ENCODE results near the gene LCN15.
"Not testable (repeated sequence)": the region's sequence is repeated elsewhere in the genome, so short reads cannot be mapped to it uniquely, and the experiment has no call there.

Gene LCN15

GRCh38 chr9:136722093-136722968, 42.0 kb downstream of the LCN15 start:
- DNase-seq (ENCODE audit: low read depth): no peak

DNA sequence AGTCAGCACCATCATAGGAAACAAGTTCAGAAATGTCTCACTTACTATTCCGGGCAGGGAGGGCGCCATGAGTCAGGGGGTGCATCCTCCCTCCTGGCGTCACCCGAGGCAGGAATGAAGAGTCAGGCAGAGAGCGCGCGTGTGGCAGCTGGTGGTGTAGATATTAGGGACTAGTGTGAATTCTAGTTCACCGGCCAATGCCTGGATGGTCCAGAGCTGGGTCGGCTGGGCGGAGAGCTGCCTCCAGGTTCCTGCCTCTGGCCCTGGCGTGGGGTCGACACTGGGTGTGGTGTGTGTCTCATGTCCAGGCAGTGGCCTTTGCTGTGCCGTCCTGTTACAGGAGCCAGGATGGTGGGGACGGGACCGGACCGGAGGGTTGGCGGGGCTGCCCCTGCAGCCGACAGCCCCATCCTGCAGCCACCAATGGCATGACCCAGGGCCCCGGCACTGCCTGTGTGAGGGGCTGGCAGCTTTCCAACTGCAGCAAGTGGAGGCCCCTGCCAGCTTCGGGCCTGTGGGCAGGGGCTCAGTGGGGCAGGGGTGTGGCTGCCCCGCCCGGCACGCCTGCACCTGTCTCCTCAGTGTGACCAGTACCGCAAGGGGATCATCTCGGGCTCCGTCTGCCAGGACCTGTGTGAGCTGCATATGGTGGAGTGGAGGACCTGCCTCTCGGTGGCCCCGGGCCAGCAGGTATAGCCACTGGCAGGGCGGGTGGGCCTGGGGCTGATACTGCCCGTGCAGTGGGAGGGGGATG, 42.8 kb downstream of the LCN15 start:
- no peak for DNase-seq (ENCODE audit: low read depth)

- no peak for DNase-seq (ENCODE audit: low read depth)
These were observed 43.4 kb downstream of the LCN15 start for GRCh38 chr9:136720898-136721338.

DNA sequence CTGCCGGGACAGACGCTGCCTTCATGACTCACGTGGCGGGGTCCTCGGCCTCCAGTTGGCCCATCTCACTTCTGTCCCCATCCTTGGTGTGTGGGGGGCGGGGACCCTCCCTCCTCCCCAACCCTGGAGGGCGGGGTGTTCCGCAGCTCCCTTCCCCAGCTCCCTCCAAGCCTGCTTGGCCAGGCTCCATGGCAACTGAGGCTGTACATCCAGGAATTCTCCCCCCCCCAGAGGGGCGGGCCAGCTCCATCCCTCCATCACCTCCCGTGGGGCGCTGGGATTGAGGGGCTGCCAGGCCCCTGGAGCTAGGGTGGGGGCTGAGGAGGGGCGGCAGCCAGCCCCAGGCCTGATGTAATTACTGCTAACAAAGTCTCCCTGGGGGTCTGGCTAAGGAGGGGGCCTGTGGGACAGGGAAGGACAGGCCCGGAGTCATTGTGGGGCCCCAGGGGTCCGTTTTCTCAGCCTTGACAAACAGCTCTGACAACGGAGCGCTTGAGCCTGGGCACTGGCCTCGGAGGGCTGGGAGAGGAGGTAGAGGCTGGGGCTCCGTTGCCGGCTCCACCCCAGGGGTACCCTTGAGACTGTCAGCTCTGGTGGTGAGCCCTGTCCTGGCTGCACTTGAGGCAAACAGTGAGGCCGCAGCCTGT, 43.9 kb downstream of the LCN15 start:
- no peak for DNase-seq (ENCODE audit: low read depth)

DNA sequence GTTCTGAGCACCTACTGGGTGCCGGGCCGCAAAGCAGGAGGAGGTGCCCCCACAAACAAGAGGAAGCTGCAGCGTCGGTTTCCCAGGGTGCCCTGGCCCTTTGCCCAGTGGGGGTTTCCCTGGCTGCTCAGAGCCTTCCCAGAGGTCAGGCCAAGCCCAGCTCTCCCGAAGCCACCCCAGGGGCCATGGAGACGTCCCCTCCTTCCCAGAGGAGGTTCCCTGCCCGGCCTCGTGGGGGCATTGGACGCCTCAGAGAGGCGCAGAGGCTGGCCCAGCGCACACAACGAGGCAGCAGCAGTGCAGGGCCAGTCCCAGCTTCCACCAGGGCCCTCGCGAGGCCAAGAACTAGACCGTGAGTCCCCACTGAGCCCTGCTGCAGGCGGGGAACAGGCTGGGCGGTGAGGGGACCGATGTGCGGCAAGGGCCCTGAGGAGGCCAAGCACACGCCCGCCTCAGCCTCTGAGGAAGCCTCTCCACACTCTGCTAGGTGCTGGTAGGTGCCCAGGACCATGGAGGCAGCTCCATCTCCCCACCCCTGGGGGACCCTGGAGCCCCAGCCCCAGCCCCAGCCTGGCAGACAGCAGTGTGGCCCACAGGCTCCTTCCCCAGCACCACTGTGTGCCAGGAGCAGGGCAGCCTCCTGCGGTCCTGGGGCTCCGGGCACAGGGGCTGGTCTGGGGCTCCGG, 45.0 kb downstream of the LCN15 start:
- DNase-seq (ENCODE audit: low read depth): no peak

DNA sequence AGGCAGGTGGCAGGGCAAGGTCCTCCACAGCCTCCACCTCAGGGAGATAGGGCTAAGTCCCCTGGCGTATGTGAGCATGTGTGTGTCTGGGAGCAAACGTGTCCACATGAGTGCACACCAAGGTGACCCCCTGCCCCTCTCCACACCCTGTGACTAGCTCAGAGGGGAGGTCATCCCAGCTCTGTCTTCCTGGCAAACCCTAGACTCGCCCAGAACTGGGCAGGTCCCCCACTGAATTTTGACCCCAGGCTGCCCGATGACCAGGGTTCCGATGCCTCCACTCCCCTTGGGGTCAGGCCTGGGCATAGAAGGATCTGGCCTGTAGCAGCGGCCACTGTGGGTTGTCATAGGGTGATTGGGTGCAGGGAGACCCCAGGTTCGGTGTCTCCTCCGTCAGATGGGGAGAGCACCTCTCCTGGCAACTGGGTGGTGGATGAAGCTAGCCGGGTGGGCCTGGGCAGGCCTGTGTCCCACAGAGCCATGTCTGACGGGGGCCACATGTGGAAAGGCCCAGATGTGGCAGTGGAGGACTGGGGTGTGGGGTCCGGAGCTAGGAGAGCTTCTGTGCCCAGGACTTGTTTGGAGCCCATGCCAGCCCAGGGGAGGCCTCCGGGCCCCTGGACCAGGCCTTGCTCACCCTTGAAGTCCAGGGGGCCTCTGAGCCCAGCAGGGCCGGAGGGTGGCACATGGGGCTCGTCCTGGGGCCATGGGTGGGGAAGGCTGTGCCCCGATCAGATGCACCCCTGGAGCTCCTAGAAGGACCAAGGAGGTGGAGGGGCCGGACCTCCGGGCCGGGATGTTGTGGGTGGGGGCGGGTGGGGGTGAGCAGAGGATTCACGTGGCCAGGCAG, 45.7 kb downstream of the LCN15 start:
- DNase-seq (ENCODE audit: low read depth): no peak

DNA sequence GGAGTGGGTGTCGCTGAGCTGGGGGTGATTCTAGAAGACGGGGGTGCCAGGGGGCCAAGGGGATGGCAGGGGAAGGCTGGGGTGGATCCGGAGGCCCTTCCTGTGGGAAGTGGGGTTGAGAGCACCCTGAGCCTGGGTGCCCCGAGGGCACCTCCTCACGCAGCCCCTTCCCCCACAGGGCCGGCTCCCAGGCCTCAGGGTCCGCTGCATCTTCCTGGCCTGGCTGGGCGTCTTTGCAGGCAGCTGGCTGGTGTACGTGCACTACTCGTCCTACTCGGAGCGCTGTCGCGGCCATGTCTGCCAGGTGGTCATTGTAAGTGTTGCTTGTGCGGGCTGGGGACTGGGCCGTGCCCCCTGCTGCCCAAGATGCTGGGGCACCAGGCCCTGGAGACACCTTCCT, 46.9 kb downstream of the LCN15 start:
- DNase-seq (ENCODE audit: low read depth): no peak

- DNase-seq (ENCODE audit: low read depth): no peak
These were observed 49.4 kb downstream of the LCN15 start for GRCh38 chr9:136714893-136715274.

GRCh38 chr9:136714096-136714892, 50.0 kb downstream of the LCN15 start:
- DNase-seq (ENCODE audit: low read depth): no peak

DNA sequence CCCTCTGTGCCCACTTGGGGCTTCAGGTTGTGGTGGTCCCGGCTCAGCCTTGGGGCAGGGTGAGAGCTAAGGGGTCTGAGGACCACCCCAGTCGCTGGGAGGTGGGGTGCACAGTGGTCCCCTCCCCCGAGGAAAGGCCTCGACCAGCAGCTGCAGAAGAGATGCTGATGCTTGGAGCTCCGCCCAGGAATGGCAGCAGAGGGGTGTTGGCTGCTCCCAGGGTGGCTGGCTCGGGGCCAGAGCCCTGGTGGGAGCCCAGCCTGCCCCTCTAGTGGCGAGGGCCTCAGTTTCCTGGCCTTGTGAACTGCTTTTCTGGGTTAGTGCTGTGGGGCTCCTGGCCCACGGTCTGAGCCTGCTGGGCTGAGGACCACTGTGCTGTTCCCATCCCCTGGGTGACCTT, 50.8 kb downstream of the LCN15 start:
- DNase-seq (ENCODE audit: low read depth): no peak

DNA sequence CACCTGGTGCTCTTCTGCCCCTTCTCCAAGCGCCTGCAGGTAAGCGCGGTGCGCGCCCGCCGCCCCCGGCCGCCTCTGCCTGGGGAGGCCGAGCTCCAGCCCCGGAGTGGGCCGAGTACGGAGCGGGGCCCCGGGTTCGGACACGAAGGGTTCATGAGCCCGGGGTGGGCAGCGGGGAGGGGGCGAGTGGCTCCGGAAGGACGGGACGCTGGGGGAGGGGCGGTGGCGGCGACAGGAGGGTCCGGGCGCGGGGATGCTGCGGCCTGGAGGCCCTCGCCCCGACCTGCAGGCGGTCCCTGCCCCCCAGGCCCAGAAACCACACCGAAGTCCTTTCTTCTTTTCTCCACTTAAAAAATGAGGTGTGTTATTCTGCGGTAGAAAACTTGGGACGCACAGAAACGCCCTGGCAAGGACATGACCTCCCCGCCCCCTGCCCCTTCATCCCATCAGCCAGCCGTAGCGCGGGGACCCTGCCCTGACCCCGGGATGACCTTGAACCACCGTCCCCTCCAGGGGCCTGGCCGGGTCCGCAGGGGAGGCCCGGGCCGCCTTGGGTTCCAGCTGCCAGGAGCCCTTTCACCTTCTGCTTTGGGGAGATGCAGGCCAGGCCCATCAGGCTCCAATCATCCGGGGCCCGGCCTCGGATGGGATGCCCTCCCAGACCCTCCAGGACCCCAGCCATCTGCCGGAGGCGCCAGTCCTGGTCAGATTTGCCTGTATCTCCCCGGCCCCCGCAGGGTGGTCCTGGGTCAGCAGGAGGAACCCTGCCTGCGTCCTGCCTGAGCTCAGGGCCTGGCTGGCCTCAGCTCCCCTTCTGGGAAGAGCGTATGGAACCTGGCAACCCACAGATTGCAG, 51.4 kb downstream of the LCN15 start:
- no peak for DNase-seq (ENCODE audit: low read depth)

GRCh38 chr9:136711751-136712689, 52.3 kb downstream of the LCN15 start, which contains the start of gene DIPK1B:
DIPK1B (plus strand) TSS chr9:136712572; CDS start chr9:136712666, 94 bp downstream.
- no peak for DNase-seq (ENCODE audit: low read depth)

DNA sequence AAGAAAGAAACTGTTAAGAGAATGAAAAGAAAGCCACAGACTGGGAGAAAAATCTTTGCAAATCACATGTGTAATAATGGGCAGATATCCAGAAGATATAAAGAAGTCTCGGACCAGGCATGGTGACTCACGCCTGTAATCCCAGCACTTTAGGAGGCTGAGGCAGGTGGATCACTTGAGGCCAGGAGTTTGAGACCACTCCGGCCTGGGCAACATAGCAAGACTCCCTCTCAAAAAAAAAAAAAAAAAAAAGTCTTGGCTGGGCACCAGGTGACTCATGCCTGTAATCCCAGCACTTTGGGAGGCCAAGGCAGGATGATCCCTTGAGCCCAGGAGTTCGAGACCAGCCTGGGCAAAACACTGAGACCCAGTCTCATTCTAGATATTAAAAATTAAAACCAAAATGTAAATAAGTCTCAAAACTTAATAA, 53.1 kb downstream of the LCN15 start:
- not testable (repeated sequence) for DNase-seq (ENCODE audit: low read depth)

- no peak for DNase-seq (ENCODE audit: low read depth)
These were observed 53.8 kb downstream of the LCN15 start for GRCh38 chr9:136710543-136710942.
